ENCODE measurements around the gene IKBKE.

DNA sequence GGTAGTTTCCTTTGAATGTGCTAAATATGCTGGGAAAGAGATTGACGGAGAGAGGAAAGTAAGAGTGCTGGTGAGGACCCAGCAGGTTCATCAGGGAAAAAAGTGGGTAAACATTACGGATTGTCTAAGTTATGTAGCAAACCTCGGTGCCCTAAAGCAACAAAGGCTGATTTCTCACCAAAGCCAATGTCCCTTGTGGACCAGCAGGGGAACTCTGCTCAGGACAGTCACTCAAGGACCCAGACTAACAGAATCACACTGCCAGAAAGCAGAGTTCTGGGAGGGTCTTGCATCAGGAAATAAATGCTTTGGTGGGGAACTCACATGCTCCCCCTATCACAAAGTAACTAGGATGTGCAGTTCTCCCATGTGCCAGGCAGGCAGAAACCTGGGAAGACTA is 1.7 kb upstream of the IKBKE start:
- TF ChIP-seq CTCF (IDR thresholded peaks at IDR 0.05), result no peak
- no peak for TF ChIP-seq POLR2A (IDR thresholded peaks at IDR 0.05)
